Posterior cingulate gyrus (tissue), 11 donors: ENCODE data around the gene PKNOX2.

Experiments
- DNase-seq, 10 donors: peaks; one replicate each; pipeline versions ENCODE4 v3.0.0 to v3.0.0-alpha.2; 2020 to 2021; ENCODE audit warnings: mixed read lengths in 3 of 10
- intact Hi-C: fragments of 100-400 bp; cut with DNase I; formaldehyde crosslinking; loops from one replicate; pipeline ENCODE4 v1.15.1; 2023

PKNOX2 gene

GRCh38 chr11:125153837-125154236 lies 10.7 kb upstream of the PKNOX2 start:
- intact Hi-C loops = no loop called here
- DNase-seq = no peak

GRCh38 chr11:125154378-125155099 lies 10.0 kb upstream of the PKNOX2 start:
- intact Hi-C loops = no loop called here
- DNase-seq = no peak

- intact Hi-C loops = no loop called here
- DNase-seq = no peak
These were observed 9.5 kb upstream of the PKNOX2 start for GRCh38 chr11:125155100-125155444.

GRCh38 chr11:125155767-125156166 lies 8.8 kb upstream of the PKNOX2 start:
- DNase-seq = no peak
- intact Hi-C loops = no loop called here

- no peak for DNase-seq
- intact Hi-C loops = no loop called here
These were observed 8.0 kb upstream of the PKNOX2 start for GRCh38 chr11:125156346-125157117.

GRCh38 chr11:125157118-125157733 lies 7.3 kb upstream of the PKNOX2 start:
- DNase-seq = no peak
- intact Hi-C loops = no loop called here

- intact Hi-C loops = no loop called here
- no peak for DNase-seq
These were observed 6.4 kb upstream of the PKNOX2 start for GRCh38 chr11:125157953-125158680.

- DNase-seq = no peak
- intact Hi-C loops = no loop called here
These were observed 1.8 kb upstream of the PKNOX2 start for GRCh38 chr11:125162743-125163142.

- intact Hi-C loops = loop anchor here (1.0 kb wide), 1 partner anchor 182 kb away; no protein-coding TSS in a partner anchor
- DNase-seq = no peak
These were observed 1.0 kb upstream of the PKNOX2 start for GRCh38 chr11:125163431-125164063.

GRCh38 chr11:125164091-125164421 lies 495 bp upstream of the PKNOX2 start:
- DNase-seq = no peak
- intact Hi-C loops = loop anchor here (1.0 kb wide), 1 partner anchor 181 kb away; no protein-coding TSS in a partner anchor

- intact Hi-C loops = no loop called here
- peak in 3 of 10 donors; percentile 46 to 91 (median 85) for DNase-seq
These were observed 726 bp downstream of the PKNOX2 start for GRCh38 chr11:125165111-125165842.

GRCh38 chr11:125165843-125166763 lies 1.6 kb downstream of the PKNOX2 start:
- DNase-seq = peak in 3 of 10 donors; percentile 22 to 79 (median 78)
- intact Hi-C loops = no loop called here

GRCh38 chr11:125166764-125167291 lies 2.3 kb downstream of the PKNOX2 start:
- intact Hi-C loops = no loop called here
- DNase-seq = no peak

GRCh38 chr11:125167292-125167953 lies 2.9 kb downstream of the PKNOX2 start:
- peak in 1 of 10 donors; percentile 80 for DNase-seq
- intact Hi-C loops = no loop called here

GRCh38 chr11:125167954-125168835 lies 3.6 kb downstream of the PKNOX2 start:
- intact Hi-C loops = no loop called here
- no peak for DNase-seq

GRCh38 chr11:125168918-125169456 lies 4.4 kb downstream of the PKNOX2 start:
- intact Hi-C loops = no loop called here
- peak in 1 of 10 donors; percentile 70 for DNase-seq
